ENCODE data around the gene ADTRP.
"Not testable (repeated sequence)": the region's sequence is repeated elsewhere in the genome, so short reads cannot be mapped to it uniquely, and the experiment has no call there.

The ADTRP gene

DNA sequence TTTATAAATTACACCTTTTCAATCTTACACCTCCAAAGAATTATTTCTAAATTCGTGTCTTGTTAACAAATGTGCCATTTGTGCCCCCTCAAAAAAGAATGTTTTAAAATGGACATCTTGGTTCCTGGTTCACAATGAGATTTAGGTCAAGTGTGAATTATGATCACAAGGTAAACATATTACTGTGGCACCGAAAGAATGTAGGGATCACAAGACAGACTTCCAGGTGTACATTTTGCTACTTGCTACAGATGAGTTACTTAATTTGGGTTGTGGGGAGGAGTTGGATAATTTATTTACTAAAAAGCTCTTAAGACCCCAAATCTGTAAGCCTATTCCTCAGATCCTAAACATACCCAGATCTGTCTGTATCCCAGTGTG, 25.0 kb upstream of the ADTRP start:
- Histone ChIP-seq H3K36me3 (no peaks in the 10 kb centered on the region), H3K27ac (no peak overlapping the region), H3K27me3 (ENCODE audit: insufficient read depth, low read depth, severe bottlenecking) (no peaks in the 10 kb centered on the region), H3K9me3 (ENCODE audit: severe bottlenecking) (no peaks in the 10 kb centered on the region), H3K4me3 (ENCODE audit: low read depth, low read length) (no peak overlapping the region)
- no peak for DNase-seq
- TF ChIP-seq, protein P1, sequence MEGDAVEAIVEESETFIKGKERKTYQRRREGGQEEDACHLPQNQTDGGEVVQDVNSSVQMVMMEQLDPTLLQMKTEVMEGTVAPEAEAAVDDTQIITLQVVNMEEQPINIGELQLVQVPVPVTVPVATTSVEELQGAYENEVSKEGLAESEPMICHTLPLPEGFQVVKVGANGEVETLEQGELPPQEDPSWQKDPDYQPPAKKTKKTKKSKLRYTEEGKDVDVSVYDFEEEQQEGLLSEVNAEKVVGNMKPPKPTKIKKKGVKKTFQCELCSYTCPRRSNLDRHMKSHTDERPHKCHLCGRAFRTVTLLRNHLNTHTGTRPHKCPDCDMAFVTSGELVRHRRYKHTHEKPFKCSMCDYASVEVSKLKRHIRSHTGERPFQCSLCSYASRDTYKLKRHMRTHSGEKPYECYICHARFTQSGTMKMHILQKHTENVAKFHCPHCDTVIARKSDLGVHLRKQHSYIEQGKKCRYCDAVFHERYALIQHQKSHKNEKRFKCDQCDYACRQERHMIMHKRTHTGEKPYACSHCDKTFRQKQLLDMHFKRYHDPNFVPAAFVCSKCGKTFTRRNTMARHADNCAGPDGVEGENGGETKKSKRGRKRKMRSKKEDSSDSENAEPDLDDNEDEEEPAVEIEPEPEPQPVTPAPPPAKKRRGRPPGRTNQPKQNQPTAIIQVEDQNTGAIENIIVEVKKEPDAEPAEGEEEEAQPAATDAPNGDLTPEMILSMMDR (IDR thresholded peaks at IDR 0.05; ENCODE audit: low read depth, low read length), result no peak

GRCh38 chr6:11802886-11803590, 24.4 kb upstream of the ADTRP start:
- Histone ChIP-seq H3K4me3 (ENCODE audit: low read depth, low read length) (no peak overlapping the region), H3K27ac (no peak overlapping the region), H3K27me3 (ENCODE audit: insufficient read depth, low read depth, severe bottlenecking) (no peaks in the 10 kb centered on the region), H3K9me3 (ENCODE audit: severe bottlenecking) (no peaks in the 10 kb centered on the region), H3K36me3 (no peaks in the 10 kb centered on the region)
- TF ChIP-seq, protein P1 (IDR thresholded peaks at IDR 0.05; ENCODE audit: low read depth, low read length), result no peak
- DNase-seq, result no peak

DNA sequence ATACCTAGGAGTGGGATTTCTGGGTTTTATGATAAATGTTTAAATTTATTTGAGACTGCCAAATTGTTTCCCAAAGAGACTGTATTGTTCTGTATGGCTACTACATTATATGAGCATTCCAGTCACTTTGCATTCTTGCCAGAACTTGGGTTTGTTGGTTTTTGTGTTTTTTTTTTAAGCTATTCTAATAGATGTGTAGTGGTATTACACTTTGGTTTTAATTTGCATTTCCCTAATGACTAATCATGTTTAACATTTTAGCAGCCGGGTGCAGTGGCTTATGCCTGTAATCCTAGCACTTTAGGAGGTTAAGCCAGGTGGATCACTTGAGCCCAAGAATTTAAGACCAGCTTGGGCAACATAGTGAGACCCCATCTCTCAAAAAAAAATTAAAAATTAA, 21.9 kb upstream of the ADTRP start:
- not testable (repeated sequence) for H3K4me3 ChIP-seq (ENCODE audit: low read depth, low read length); H3K36me3 ChIP-seq; DNase-seq; H3K9me3 ChIP-seq (ENCODE audit: severe bottlenecking); H3K27me3 ChIP-seq (ENCODE audit: insufficient read depth, low read depth, severe bottlenecking); H3K27ac ChIP-seq

GRCh38 chr6:11798538-11798937, 19.9 kb upstream of the ADTRP start:
- Histone ChIP-seq H3K27me3 (ENCODE audit: insufficient read depth, low read depth, severe bottlenecking) (no peaks in the 10 kb centered on the region), H3K4me3 (ENCODE audit: low read depth, low read length) (no peak overlapping the region), H3K36me3 (no peaks in the 10 kb centered on the region), H3K27ac (no peak overlapping the region), H3K9me3 (ENCODE audit: severe bottlenecking) (no peaks in the 10 kb centered on the region)
- TF ChIP-seq, protein P1 (IDR thresholded peaks at IDR 0.05; ENCODE audit: low read depth, low read length), result no peak
- no peak for DNase-seq

DNA sequence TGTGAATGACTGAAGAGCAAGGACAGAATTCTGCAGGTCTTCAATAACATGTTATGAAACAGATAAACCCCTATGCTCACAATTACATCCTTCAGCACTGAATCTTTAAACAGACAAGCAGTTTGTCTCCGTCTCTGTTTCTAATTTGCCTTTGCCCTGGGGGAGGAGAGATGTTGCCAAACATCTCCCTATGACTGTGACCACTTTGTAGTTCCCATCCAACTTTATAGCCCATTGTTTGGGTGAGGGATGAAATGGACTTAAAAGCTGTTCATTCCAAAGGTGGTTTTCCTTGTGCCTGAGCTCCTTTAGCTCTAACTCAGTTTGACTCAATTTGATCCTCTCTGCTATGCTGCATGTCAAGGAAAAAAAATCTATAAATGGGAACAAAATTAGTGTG, 19.5 kb upstream of the ADTRP start:
- Histone ChIP-seq H3K36me3 (no peaks in the 10 kb centered on the region), H3K27me3 (ENCODE audit: insufficient read depth, low read depth, severe bottlenecking) (no peaks in the 10 kb centered on the region), H3K4me3 (ENCODE audit: low read depth, low read length) (no peak overlapping the region), H3K9me3 (ENCODE audit: severe bottlenecking) (no peaks in the 10 kb centered on the region), H3K27ac (no peak overlapping the region)
- TF ChIP-seq, protein P1 (IDR thresholded peaks at IDR 0.05; ENCODE audit: low read depth, low read length), result no peak
- DNase-seq, result no peak

DNA sequence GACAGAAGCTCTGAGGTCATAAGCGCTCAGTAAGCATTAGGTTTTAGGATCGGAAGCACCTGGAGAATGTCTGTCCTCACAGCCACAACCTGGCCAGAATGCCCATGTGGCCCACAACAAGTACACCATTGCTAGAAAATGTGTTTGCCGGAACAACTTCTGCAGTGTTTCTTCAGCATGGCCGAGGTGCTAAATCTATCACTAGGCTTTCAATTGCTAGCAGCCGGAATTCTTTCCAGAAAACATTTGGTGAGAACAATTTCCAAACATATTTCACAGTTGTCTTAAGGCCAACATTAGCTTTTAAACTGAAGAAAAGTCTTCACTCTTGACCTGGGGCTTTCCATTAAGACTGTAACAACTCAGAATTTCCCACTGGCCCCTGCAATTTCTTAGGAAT, 18.2 kb upstream of the ADTRP start:
- Histone ChIP-seq H3K9me3 (ENCODE audit: severe bottlenecking) (peaks cover 2% of the 10 kb centered on the region), H3K27me3 (ENCODE audit: insufficient read depth, low read depth, severe bottlenecking) (no peaks in the 10 kb centered on the region), H3K27ac (no peak overlapping the region), H3K36me3 (no peaks in the 10 kb centered on the region), H3K4me3 (ENCODE audit: low read depth, low read length) (no peak overlapping the region)
- TF ChIP-seq, protein P1 (IDR thresholded peaks at IDR 0.05; ENCODE audit: low read depth, low read length), result no peak
- no peak for DNase-seq
